ENCODE results near the gene IGFBP2.

GRCh38 chr2:216696751-216697560, 63.7 kb downstream of the IGFBP2 start:
- TF ChIP-seq POLR2AphosphoS5 (IDR thresholded peaks at IDR 0.05; ENCODE audit: borderline replicate concordance, low read depth, low read length) (no peak), EZH2 (IDR thresholded peaks at IDR 0.05) (no peak), FOXP2 (optimal IDR thresholded peaks at IDR 0.05; ENCODE audit: control extremely low read depth, extremely low read length, insufficient read depth) (no peak)

Measured in SK-N-MC (cell line).